Measurements from ENCODE around the gene HIGD1C. TPM values are rescaled to one million over a fixed set of nuclear protein-coding genes. Genes with fewer than 3 reads are reported as not detected.

The HIGD1C gene
- total and polyA plus RNA-seq, 8 donors = not detected

DNA sequence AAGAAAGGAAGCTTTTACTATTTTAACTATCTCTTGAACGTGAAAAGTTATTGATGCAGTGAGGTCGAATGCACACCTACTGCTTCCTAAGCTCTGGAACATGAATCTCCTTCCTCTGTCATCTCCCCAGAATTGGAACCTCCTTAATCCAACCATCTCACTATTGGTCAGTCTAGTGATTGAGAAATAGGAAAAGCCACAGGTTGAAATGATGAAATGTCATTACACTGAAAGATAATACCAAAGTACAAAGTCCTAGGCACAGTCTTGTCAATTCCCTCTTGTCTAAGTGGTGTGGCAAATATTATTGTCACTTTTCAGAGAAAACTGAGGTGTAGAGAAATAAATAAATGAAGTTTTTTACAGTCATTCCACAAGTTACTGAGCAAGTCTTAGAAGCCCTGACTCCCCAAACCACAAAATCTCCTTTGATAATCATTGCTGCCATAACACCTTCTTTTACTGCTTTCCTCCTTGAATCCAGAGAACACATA is 19.5 kb upstream of the HIGD1C start:
- H3K36me3 ChIP-seq = peaks cover 0 to 9% (median 0%) of the 10 kb centered on the region in 3 donors
- FAIRE-seq (no peak), ATAC-seq (no peak), DNase-seq (no peak)
- no peaks in the 10 kb centered on the region for H3K9me3 ChIP-seq
- TF ChIP-seq, protein P1, sequence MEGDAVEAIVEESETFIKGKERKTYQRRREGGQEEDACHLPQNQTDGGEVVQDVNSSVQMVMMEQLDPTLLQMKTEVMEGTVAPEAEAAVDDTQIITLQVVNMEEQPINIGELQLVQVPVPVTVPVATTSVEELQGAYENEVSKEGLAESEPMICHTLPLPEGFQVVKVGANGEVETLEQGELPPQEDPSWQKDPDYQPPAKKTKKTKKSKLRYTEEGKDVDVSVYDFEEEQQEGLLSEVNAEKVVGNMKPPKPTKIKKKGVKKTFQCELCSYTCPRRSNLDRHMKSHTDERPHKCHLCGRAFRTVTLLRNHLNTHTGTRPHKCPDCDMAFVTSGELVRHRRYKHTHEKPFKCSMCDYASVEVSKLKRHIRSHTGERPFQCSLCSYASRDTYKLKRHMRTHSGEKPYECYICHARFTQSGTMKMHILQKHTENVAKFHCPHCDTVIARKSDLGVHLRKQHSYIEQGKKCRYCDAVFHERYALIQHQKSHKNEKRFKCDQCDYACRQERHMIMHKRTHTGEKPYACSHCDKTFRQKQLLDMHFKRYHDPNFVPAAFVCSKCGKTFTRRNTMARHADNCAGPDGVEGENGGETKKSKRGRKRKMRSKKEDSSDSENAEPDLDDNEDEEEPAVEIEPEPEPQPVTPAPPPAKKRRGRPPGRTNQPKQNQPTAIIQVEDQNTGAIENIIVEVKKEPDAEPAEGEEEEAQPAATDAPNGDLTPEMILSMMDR (IDR thresholded peaks at IDR 0.05) = no peak
- WGBS, 2 donors = 41 to 45% methylated on average over 2 of the region's 2 CpGs
- H3K4me3 ChIP-seq = no peak overlapping the region
- H3K27ac ChIP-seq = peak overlapping the region in 1 of 4 donors; percentile 10
- no peaks in the 10 kb centered on the region for H3K27me3 ChIP-seq
- H3K4me1 ChIP-seq = peaks cover 8 to 27% (median 17%) of the 10 kb centered on the region in 3 donors
- intact Hi-C loops (cut with DNase I) = no loop called here

DNA sequence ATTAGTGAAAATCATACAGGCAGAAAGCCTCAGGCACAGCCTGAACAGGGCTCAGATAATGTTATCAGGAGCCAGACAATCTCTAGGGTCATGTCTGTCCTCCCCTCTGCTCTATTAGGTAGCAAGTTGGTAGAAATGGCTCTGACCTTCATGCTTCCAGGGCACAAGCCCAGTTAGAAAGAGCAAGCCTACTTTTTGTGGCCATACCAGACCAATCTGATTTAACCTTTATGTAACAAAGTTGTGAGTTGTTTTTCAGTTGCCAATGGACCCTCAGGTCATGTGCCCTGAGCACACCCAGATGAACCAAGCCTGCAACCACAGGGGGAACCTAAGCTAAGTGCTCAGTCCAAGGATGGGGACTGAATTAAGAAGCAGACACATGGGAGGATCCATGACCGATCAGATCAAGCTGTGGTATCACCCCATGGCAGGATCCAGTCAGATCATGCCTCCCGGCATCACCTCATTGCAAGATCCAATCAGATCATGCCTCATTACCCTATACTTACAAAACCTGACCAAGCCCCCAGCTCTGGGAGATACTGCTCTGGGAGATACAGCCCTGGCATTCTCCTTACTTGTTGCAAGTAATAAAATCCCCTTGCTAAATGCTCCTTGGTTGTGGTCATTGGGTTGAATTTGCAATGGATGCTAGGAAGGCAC is 18.8 kb upstream of the HIGD1C start:
- ATAC-seq (peak in 1 of 4 donors; percentile 22), DNase-seq (no peak), FAIRE-seq (no peak)
- peaks cover 8 to 20% (median 17%) of the 10 kb centered on the region in 3 donors for H3K4me1 ChIP-seq
- H3K4me3 ChIP-seq = no peak overlapping the region
- TF ChIP-seq, protein P1 (IDR thresholded peaks at IDR 0.05) = no peak
- no peaks in the 10 kb centered on the region for H3K9me3 ChIP-seq
- intact Hi-C loops (cut with DNase I) = no loop called here
- peak overlapping the region in 2 of 4 donors; percentile 10 to 13 for H3K27ac ChIP-seq
- peaks cover 0 to 9% (median 0%) of the 10 kb centered on the region in 3 donors for H3K36me3 ChIP-seq
- 97 to 99% methylated on average over 2 of the region's 2 CpGs for WGBS, 2 donors
- H3K27me3 ChIP-seq = no peaks in the 10 kb centered on the region

DNA sequence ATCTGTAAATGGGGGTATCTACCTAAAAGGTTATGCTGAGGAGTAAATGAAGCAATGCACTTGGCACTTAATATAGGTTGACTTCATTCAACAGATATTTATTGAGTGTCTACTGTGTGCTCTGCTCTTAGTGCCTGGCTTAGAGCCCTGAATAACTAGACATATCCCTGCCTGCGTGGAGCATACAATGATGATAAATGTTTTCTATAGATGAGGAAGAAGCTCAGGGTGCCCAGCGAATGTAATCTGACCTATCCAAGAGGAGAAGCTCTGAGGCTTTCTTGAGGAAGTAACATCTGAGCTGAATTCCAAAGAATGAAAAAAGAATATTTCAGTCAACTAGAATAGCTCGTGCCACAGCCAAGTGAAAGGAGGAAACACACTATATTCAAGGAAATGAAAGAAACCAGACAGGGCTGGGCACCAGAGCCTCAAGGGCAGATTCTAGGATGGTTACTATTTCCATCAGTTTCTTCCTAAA is 17.9 kb upstream of the HIGD1C start:
- TF ChIP-seq, protein P1 (IDR thresholded peaks at IDR 0.05) = no peak
- WGBS, 2 donors = 53 to 58% methylated on average over 3 of the region's 3 CpGs
- peaks cover 0 to 9% (median 0%) of the 10 kb centered on the region in 3 donors for H3K36me3 ChIP-seq
- no peak overlapping the region for H3K4me3 ChIP-seq
- peak in 3 of 4 donors; percentile 37 to 75 (median 66) for ATAC-seq
- no peak for DNase-seq
- no peaks in the 10 kb centered on the region for H3K27me3 ChIP-seq
- peak overlapping the region in 2 of 4 donors; percentile 24 to 65 for H3K27ac ChIP-seq
- FAIRE-seq = no peak
- intact Hi-C loops (cut with DNase I) = no loop called here
- H3K4me1 ChIP-seq = peaks cover 8 to 20% (median 17%) of the 10 kb centered on the region in 3 donors
- no peaks in the 10 kb centered on the region for H3K9me3 ChIP-seq

DNA sequence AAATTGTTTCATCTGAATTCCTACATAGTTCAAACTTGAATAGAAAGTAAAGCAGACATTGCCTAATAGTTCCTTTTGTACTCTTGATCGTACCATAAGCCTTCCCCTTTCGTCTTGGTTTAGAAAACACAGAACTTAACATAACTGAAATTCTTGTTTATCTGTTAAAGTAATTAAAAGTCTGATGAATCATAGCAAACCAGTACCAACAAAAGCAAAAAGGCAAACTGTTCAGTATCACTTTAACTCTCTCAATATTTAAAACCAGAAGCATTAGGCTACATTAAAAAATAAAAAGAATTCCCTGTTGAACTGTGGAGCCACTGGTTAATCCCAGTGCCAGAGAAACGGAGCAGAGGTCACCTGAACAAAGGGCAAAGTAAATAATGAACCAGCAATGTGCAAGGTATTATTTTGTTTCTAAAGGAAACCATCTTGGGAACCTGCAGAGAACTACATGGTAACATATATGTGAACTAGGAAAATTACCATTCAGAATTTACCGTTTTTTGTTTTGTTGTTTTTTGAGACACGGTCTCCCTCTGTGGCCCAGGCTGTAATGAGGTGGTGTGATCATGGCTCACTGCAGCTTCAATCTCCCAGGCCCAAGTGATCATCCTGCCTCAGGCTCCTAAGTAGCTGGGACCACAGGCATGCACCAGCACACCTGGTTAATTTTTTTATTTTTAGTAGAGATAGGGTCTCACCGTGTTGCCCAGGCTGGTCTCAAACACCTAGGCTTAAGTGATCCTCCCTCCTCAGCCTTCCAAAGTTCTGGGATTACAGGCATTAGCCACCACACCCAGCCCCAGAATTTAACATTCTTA is 17.1 kb upstream of the HIGD1C start:
- Histone ChIP-seq H3K27ac (peak overlapping the region in 2 of 4 donors; percentile 24 to 65), H3K36me3 (peaks cover 0 to 4% (median 0%) of the 10 kb centered on the region in 3 donors), H3K4me3 (no peak overlapping the region), H3K27me3 (no peaks in the 10 kb centered on the region), H3K4me1 (peaks cover 8 to 21% (median 20%) of the 10 kb centered on the region in 3 donors), H3K9me3 (no peaks in the 10 kb centered on the region)
- peak; percentile 9 for FAIRE-seq
- WGBS, 2 donors = 45 to 51% methylated on average over 6 of the region's 6 CpGs
- no peak for DNase-seq
- intact Hi-C loops (cut with DNase I) = no loop called here
- TF ChIP-seq, protein P1 (IDR thresholded peaks at IDR 0.05) = no peak
- ATAC-seq = peak; percentile 26 to 60 (median 45)
